RWPE1 (cell line): ENCODE results near the gene ATP8A2.

Source experiments
- CTCF ChIA-PET: fragments of 350-600 bp; sonication (Branson Sonifier 250); formaldehyde crosslinking; extraction: SDS; loops from one replicate; lab custom pipeline; 2021; lab: Yijun Ruan, JAX
- POLR2A ChIA-PET: fragments of 400-600 bp; formaldehyde crosslinking; extraction: SDS; loops from one replicate; lab custom pipeline; 2020; ENCODE audit warnings: antibody characterized with exemption; ENCODE audit not compliant: low non-redundant PET; lab: Yijun Ruan, JAX
- DNase-seq: peaks from one replicate; pipeline ENCODE4 v3.0.0; 2012; ENCODE audit warnings: low spot score
- H3K27ac ChIP-seq: fragments of 450-650 bp; 2 replicates; pipeline ENCODE4 v1.5.1; 2017
- CTCF ChIP-seq: fragments of 450-650 bp; conservative IDR thresholded peaks from 2 replicates; pipeline ENCODE4 v1.5.1; 2017; ENCODE audit warnings: low read depth, mild to moderate bottlenecking

The ATP8A2 gene

GRCh38 chr13:25673711-25674110 lies 301.9 kb downstream of the ATP8A2 start:
- H3K27ac ChIP-seq: no peak overlapping the region
- DNase-seq: no peak
- ChIA-PET CTCF (no interaction called here), POLR2A (no interaction called here)
- no peak for TF ChIP-seq CTCF

GRCh38 chr13:25674371-25674770 lies 302.6 kb downstream of the ATP8A2 start:
- POLR2A ChIA-PET: no interaction called here
- H3K27ac ChIP-seq: no peak overlapping the region
- no peak for DNase-seq
- TF ChIP-seq CTCF: no peak
- CTCF ChIA-PET: interaction anchor here (0.7 kb wide), 1 partner anchor 174 kb away, joined by 4 read pairs; no protein-coding TSS in a partner anchor

GRCh38 chr13:25675060-25675459 lies 303.3 kb downstream of the ATP8A2 start:
- CTCF ChIA-PET: no interaction called here
- no peak for TF ChIP-seq CTCF
- POLR2A ChIA-PET: no interaction called here
- no peak overlapping the region for H3K27ac ChIP-seq
- no peak for DNase-seq

GRCh38 chr13:25677956-25678355 lies 306.2 kb downstream of the ATP8A2 start:
- ChIA-PET POLR2A (no interaction called here), CTCF (no interaction called here)
- no peak for DNase-seq
- H3K27ac ChIP-seq: no peak overlapping the region
- no peak for TF ChIP-seq CTCF

DNA sequence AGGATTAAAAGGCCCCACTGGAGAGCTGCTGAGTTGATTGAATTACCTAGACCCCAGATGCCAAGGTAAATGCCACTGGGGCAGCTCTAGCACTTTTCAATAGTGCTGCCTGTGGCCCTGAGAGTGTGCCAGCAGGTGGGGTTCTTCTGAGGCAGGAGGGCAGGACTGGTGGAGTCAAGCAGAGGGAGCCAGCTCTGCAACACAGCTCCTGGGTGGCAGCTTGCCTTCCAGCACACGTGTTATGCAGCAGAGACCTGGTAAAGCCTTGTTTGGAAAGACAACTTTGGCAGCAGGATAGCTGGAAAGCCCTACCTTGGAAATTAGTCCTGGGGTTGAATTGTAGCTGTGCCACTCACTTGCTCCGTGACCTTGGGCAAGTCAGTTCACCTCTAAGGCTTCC lies 306.6 kb downstream of the ATP8A2 start:
- ChIA-PET POLR2A (no interaction called here), CTCF (no interaction called here)
- no peak overlapping the region for H3K27ac ChIP-seq
- no peak for DNase-seq
- no peak for TF ChIP-seq CTCF

DNA sequence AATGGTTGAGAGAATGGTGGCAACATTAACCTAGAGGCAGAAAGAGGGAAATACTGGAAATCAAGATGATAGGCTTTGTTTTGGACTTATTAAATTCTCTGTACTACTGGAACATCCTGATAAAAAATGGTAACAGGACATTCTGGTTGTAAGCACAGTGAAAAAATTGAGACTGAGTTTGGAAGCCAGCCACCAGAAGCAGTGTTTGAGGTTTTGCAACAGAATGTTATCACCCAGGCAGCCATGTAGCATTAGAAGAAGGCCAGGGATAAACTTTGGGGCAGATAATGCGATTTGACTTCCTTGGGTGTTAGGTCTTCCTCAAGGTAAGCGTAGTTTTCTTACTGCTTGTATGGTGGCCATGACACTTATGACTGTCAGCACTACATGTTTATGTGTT lies 307.4 kb downstream of the ATP8A2 start:
- no peak overlapping the region for H3K27ac ChIP-seq
- no peak for TF ChIP-seq CTCF
- POLR2A ChIA-PET: no interaction called here
- CTCF ChIA-PET: no interaction called here
- DNase-seq: no peak

DNA sequence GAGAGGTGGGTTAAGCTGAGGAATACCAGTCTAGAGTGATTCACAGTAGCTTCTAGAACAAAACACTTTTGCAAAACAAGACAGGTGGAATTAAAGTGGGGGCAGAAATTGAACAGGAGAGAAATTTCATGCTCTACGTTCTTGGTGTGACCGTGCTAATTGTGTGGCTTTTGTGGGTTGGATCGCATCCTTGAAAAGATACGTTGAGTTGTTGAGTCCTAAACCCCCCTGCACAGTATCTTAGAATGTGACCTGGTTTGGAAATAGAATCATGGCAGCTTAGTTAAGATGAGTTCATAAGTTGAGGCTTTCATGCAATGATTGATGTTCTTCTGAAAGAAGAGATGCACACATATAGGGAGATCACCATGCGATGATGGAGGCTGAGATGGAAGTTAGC lies 308.2 kb downstream of the ATP8A2 start:
- POLR2A ChIA-PET: no interaction called here
- CTCF ChIA-PET: no interaction called here
- H3K27ac ChIP-seq: no peak overlapping the region
- no peak for DNase-seq
- no peak for TF ChIP-seq CTCF
